Epithelial cell of proximal tubule (primary cell): ENCODE results near the gene ZNF280C. TPM values are rescaled to one million over a fixed set of nuclear protein-coding genes. Genes with fewer than 3 reads are reported as not detected.

ENCODE experiments used
- DNase-seq: peaks from one replicate; pipeline ENCODE4 v3.0.0-alpha.2; 2011; ENCODE audit warnings: low read depth
- H3K4me3 ChIP-seq: 2 replicates; pipeline ENCODE4 v1.5.1; 2011; ENCODE audit warnings: low read depth, mild to moderate bottlenecking, low read length
- CTCF ChIP-seq: conservative IDR thresholded peaks from 2 replicates; pipeline ENCODE4 v1.5.1; 2012; ENCODE audit warnings: low read depth, mild to moderate bottlenecking, low read length
- total RNA-seq: library from RNA; depleted of rRNA; stranded (reverse); fragments of >200 nt; gene quantifications from 2 replicates; pipeline ENCODE4 v1.2.3, GENCODE V29; 2015

The ZNF280C gene
- total RNA-seq, 1 donor from 2014 or later: 2.8 TPM

- no peak for TF ChIP-seq CTCF
- DNase-seq: no peak
Measured at GRCh38 chrX:130179579-130180215, 89.0 kb downstream of the ZNF280C start.

GRCh38 chrX:130179170-130179569 lies 89.5 kb downstream of the ZNF280C start:
- no peak for DNase-seq
- TF ChIP-seq CTCF: no peak

More at GRCh38 chrX:130179579-130180215, 89.0 kb downstream of the ZNF280C start:
- no peak overlapping the region for H3K4me3 ChIP-seq

GRCh38 chrX:130176942-130177341 lies 91.8 kb downstream of the ZNF280C start:
- H3K4me3 ChIP-seq: no peak overlapping the region

More at GRCh38 chrX:130179170-130179569, 89.5 kb downstream of the ZNF280C start:
- H3K4me3 ChIP-seq: no peak overlapping the region

GRCh38 chrX:130176354-130176776 lies 92.3 kb downstream of the ZNF280C start:
- H3K4me3 ChIP-seq: no peak overlapping the region
- no peak for DNase-seq
- no peak for TF ChIP-seq CTCF

More at GRCh38 chrX:130176942-130177341, 91.8 kb downstream of the ZNF280C start:
- no peak for DNase-seq
- no peak for TF ChIP-seq CTCF

- H3K4me3 ChIP-seq: no peak overlapping the region
- TF ChIP-seq CTCF: no peak
- no peak for DNase-seq
Measured at GRCh38 chrX:130174937-130175336, 93.8 kb downstream of the ZNF280C start.

GRCh38 chrX:130174045-130174704 lies 94.5 kb downstream of the ZNF280C start:
- DNase-seq: no peak
- no peak for TF ChIP-seq CTCF
- H3K4me3 ChIP-seq: no peak overlapping the region
